Esophagus squamous epithelium (tissue), 5 donors: ENCODE measurements around the gene SARS2. TPM values are rescaled to one million over a fixed set of nuclear protein-coding genes. Genes with fewer than 3 reads are reported as not detected.

ENCODE experiments used
- DNase-seq: peaks from one replicate; lab custom pipeline; 2025; lab: John Stamatoyannopoulos, UW
- H3K27ac ChIP-seq, 4 donors: fragments of 200-600 bp; sonication (generic); one replicate each; pipeline ENCODE4 v1.5.1; 2016 to 2019; ENCODE audit warnings: mild to moderate bottlenecking in 1 of 4
- H3K27me3 ChIP-seq, 4 donors: fragments of 200-600 bp; sonication (generic); 1 replicate in 3 of 4; 2 replicates in 1 of 4; pipeline versions ENCODE4 v1.5.1 to v1.6.0; 2017 to 2021; ENCODE audit warnings: antibody characterized with exemption in 1 of 4
- H3K36me3 ChIP-seq, 3 donors: fragments of 200-600 bp; sonication (generic); one replicate each; pipeline ENCODE4 v1.5.1; 2016 to 2019
- H3K4me1 ChIP-seq, 3 donors: fragments of 200-600 bp; sonication (generic); one replicate each; pipeline ENCODE4 v1.5.1; 2017 to 2019
- H3K4me3 ChIP-seq, 4 donors: fragments of 200-600 bp; sonication (generic); 1 replicate in 3 of 4; 2 replicates in 1 of 4; pipeline ENCODE4 v1.5.1; 2016 to 2019; ENCODE audit warnings: mild to moderate bottlenecking in 2 of 4, moderate library complexity in 1 of 4
- H3K9me3 ChIP-seq, 3 donors: fragments of 200-600 bp; sonication (generic); one replicate each; pipeline ENCODE4 v1.5.1; 2016 to 2019
- POLR2A ChIP-seq, 4 donors: fragments of 450-650 bp; IDR thresholded peaks; one replicate each; pipeline ENCODE4 v1.6.1; 2017; ENCODE audit warnings: antibody characterized with exemption in 4 of 4, mild to moderate bottlenecking in 4 of 4, moderate library complexity in 3 of 4
- WGBS, 2 donors: methylation state at CpG; one replicate each; pipeline ENCODE4 v1.1.5; 2018; 5-methylcytosine and 5-hydroxymethylcytosine counted together
- intact Hi-C: fragments of 100-400 bp; cut with DNase I; formaldehyde crosslinking; loops from one replicate; pipeline ENCODE4 v1.15.0; 2022
- total RNA-seq, 4 donors: library from RNA; depleted of rRNA; stranded (reverse); fragments of >200 nt; gene quantifications; one replicate each; pipeline ENCODE4 v1.1.0, GENCODE V29; 2016
- TF ChIP-seq, protein P1 (sequence below), 6 experiments: fragments of 450-650 bp in 4 of 6; fragments of 200-600 bp in 2 of 6; sonication (generic) in 2 of 6; IDR thresholded peaks; one replicate each; pipeline ENCODE4 v1.5.1; 2016 to 2019; ENCODE audit warnings: antibody characterized with exemption in 6 of 6, mild to moderate bottlenecking in 4 of 6, moderate library complexity in 4 of 6
- donor health status: DM: yes; HTN: yes; CAD: no.

SARS2 gene
- total RNA-seq, 4 donors from 2014 or later, result 21.2 to 32.7 (median 25.2) TPM

DNA sequence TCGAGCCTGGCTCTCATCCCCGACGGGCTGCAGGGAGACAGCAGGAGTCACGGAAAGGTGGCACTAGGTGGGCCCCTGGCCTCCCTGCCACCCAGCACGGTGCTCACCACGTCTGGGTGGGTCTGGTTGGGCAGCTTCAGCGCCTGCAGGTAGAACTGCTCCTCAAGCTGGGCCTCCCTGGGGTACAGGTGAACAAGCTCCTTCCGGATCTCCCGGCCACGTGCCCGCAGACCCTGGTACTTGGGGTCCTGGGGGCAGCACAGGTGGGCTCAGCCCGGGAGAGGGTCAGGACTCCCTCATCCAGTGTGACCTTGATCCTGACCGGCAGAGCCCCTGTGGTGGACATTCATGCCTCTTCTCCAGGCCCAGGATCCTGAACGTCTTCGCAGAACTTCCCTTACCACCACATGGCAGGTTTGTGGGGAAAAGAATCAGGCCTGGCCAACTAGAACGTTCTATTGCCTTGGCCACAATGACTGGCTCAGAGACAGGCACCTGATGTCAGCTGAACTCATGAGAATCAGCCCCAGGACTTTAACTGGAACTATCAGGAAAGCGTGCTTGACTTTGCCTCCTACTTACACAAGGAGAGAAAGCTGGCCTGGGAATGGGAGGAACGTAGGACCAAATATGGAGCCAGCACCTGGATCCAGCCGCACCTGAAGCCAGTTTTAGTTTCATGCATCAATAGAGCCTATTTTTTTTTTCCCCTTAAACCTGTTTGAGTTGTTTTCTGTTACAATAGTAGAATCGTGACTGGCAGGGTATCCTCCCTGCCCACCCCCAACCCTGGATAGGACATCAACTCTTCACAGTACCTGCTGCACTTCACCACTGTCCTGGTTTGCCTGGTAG, 8.9 kb downstream of the SARS2 start:
- Histone ChIP-seq H3K27ac (no peak overlapping the region), H3K36me3 (peaks cover 0 to 60% (median 13%) of the 10 kb centered on the region in 3 donors), H3K9me3 (no peaks in the 10 kb centered on the region), H3K4me3 (no peak overlapping the region), H3K27me3 (no peaks in the 10 kb centered on the region), H3K4me1 (no peaks in the 10 kb centered on the region)
- TF ChIP-seq, protein P1, sequence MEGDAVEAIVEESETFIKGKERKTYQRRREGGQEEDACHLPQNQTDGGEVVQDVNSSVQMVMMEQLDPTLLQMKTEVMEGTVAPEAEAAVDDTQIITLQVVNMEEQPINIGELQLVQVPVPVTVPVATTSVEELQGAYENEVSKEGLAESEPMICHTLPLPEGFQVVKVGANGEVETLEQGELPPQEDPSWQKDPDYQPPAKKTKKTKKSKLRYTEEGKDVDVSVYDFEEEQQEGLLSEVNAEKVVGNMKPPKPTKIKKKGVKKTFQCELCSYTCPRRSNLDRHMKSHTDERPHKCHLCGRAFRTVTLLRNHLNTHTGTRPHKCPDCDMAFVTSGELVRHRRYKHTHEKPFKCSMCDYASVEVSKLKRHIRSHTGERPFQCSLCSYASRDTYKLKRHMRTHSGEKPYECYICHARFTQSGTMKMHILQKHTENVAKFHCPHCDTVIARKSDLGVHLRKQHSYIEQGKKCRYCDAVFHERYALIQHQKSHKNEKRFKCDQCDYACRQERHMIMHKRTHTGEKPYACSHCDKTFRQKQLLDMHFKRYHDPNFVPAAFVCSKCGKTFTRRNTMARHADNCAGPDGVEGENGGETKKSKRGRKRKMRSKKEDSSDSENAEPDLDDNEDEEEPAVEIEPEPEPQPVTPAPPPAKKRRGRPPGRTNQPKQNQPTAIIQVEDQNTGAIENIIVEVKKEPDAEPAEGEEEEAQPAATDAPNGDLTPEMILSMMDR (IDR thresholded peaks at IDR 0.05), result no peak
- TF ChIP-seq POLR2A (IDR thresholded peaks at IDR 0.05), result no peak
- intact Hi-C loops, result no loop called here
- DNase-seq, result no peak
- WGBS, 2 donors, result 87 to 91% methylated on average over 11 to 17 of the region's 20 CpGs

- no peak for DNase-seq
- H3K4me1 ChIP-seq, result no peaks in the 10 kb centered on the region
- no peaks in the 10 kb centered on the region for H3K9me3 ChIP-seq
- H3K27ac ChIP-seq, result no peak overlapping the region
- TF ChIP-seq POLR2A (IDR thresholded peaks at IDR 0.05), result no peak
- TF ChIP-seq, protein P1 (IDR thresholded peaks at IDR 0.05), result no peak
- no peak overlapping the region for H3K4me3 ChIP-seq
- H3K27me3 ChIP-seq, result no peaks in the 10 kb centered on the region
- intact Hi-C loops, result no loop called here
- peaks cover 0 to 55% (median 13%) of the 10 kb centered on the region in 3 donors for H3K36me3 ChIP-seq
- whole genome bisulfite sequencing, 2 donors, result 66 to 70% methylated on average over 7 to 10 of the region's 14 CpGs
Observed at GRCh38 chr19:38920602-38921419, 9.8 kb downstream of the SARS2 start.

DNA sequence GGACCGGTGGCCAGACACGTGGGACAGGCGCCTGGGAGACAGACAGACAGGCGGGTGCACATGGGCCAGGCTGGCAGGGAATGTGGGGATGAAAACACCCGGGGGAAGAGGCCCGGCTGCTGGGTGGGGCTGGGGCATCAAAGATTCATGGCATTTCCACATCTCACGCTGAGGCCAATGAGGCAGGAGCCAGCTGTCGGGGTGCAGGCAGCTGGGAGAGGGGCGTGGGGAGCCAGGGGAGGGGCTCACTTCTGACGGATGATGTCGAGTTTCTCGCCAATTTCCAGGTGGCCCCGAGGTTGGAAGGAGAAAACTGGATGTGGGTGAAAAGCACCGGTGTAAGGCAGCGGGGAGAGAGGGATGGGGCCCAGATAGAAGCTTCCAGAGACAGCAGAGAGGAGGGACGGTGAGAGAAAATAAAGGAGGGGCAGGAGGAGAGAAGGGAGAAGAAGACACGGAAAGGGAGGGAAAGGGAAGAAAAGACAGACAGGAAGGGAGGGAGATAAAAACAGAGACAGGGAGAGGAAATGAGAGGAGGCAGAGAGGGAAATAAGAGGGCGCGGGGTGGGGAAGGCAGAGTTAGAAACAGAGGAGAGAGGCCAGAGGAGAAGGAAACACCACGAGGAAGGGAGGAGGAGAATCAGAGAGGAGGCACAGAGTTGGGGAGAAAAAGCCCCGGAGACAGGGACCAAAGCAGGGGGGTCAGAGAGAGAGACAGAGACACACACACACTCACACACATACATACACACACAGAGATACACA, 10.5 kb downstream of the SARS2 start:
- TF ChIP-seq POLR2A (IDR thresholded peaks at IDR 0.05), result no peak
- TF ChIP-seq, protein P1 (IDR thresholded peaks at IDR 0.05), result no peak
- Histone ChIP-seq H3K36me3 (peaks cover 0 to 55% (median 12%) of the 10 kb centered on the region in 3 donors), H3K9me3 (no peaks in the 10 kb centered on the region), H3K4me1 (no peaks in the 10 kb centered on the region), H3K27ac (no peak overlapping the region), H3K4me3 (no peak overlapping the region), H3K27me3 (no peaks in the 10 kb centered on the region)
- intact Hi-C loops, result no loop called here
- DNase-seq, result no peak
- WGBS, 2 donors, result 61 to 63% methylated on average over 11 to 19 of the region's 21 CpGs

GRCh38 chr19:38918526-38918925, 12.0 kb downstream of the SARS2 start:
- no peaks in the 10 kb centered on the region for H3K9me3 ChIP-seq
- no peak overlapping the region for H3K4me3 ChIP-seq
- H3K4me1 ChIP-seq, result no peaks in the 10 kb centered on the region
- TF ChIP-seq, protein P1 (IDR thresholded peaks at IDR 0.05), result no peak
- no peak for TF ChIP-seq POLR2A (IDR thresholded peaks at IDR 0.05)
- no CpG with 5 or more reads among the region's 10 CpGs for WGBS, 2 donors
- no peak for DNase-seq
- intact Hi-C loops, result no loop called here
- H3K36me3 ChIP-seq, result peaks cover 0 to 45% (median 0%) of the 10 kb centered on the region in 3 donors
- H3K27me3 ChIP-seq, result no peaks in the 10 kb centered on the region
- no peak overlapping the region for H3K27ac ChIP-seq
